Measurements from ENCODE around the gene NDUFB10. TPM values are rescaled to one million over a fixed set of nuclear protein-coding genes. Genes with fewer than 3 reads are reported as not detected.

NDUFB10 gene
- total RNA-seq, 1 donor from 2014 or later = 126 TPM

DNA sequence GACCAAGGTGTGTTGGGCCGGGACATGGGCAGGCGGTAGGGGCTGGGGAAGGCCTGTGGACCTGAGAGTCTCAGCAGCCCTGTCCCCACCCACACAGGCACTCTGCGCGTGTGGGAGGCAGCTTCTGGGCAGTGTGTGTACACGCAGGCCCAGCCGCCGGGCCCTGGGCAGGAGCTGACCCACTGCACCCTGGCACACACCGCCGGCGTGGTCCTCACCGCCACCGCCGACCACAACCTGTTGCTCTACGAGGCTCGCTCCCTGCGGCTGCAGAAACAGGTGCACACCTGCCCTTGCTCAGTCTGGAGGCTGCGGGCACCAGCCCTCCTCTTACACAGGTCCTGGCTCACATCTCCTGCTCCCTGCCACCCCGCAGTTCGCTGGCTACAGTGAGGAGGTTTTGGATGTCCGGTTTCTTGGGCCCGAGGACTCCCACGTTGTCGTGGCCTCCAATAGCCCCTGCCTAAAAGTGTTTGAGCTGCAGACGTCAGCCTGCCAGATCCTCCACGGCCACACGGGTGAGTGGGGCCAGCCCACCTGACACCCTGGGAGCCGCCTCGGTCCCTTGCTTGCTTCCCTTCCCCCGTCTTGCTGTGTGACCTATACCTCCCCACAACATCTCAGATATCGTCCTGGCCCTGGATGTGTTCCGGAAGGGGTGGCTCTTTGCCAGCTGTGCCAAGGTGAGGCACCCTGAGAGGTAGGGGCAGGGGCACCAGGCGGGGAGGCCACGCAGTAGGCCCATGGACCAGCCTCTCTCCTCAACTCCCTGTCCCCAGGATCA, 16.3 kb downstream of the NDUFB10 start:
- no peak for DNase-seq (ENCODE audit: extremely low spot score, unreplicated experiment)
- Mint-ChIP-seq H3K4me3 (ENCODE audit: unreplicated experiment) (no peak overlapping the region), H3K4me1 (ENCODE audit: unreplicated experiment) (peaks cover 22% of the 10 kb centered on the region)

DNA sequence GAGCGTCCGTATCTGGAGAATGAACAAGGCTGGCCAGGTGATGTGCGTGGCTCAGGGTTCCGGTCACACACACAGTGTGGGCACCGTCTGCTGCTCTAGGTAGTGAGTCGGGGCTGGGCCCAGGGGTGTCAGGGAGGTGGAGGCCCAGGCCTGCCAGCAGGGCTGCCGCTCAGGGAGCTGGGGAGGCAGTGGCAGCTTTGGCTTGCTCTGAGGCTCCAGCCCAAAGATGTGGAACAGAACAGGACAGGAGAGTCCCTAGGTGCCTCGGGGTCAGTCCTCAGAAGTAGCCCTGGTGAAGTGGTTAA, 16.8 kb downstream of the NDUFB10 start:
- Mint-ChIP-seq H3K9me3 (ENCODE audit: unreplicated experiment) (no peaks in the 10 kb centered on the region), H3K36me3 (ENCODE audit: unreplicated experiment) (peaks cover 12% of the 10 kb centered on the region), H3K27me3 (ENCODE audit: unreplicated experiment) (peaks cover 9% of the 10 kb centered on the region), H3K4me1 (ENCODE audit: unreplicated experiment) (peaks cover 19% of the 10 kb centered on the region), H3K4me3 (ENCODE audit: unreplicated experiment) (no peak overlapping the region), H3K27ac (ENCODE audit: unreplicated experiment) (no peak overlapping the region)
- TF ChIP-seq, protein P1, sequence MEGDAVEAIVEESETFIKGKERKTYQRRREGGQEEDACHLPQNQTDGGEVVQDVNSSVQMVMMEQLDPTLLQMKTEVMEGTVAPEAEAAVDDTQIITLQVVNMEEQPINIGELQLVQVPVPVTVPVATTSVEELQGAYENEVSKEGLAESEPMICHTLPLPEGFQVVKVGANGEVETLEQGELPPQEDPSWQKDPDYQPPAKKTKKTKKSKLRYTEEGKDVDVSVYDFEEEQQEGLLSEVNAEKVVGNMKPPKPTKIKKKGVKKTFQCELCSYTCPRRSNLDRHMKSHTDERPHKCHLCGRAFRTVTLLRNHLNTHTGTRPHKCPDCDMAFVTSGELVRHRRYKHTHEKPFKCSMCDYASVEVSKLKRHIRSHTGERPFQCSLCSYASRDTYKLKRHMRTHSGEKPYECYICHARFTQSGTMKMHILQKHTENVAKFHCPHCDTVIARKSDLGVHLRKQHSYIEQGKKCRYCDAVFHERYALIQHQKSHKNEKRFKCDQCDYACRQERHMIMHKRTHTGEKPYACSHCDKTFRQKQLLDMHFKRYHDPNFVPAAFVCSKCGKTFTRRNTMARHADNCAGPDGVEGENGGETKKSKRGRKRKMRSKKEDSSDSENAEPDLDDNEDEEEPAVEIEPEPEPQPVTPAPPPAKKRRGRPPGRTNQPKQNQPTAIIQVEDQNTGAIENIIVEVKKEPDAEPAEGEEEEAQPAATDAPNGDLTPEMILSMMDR (IDR thresholded peaks at IDR 0.05) = no peak
- DNase-seq (ENCODE audit: extremely low spot score, unreplicated experiment) = no peak

More for the DNA sequence above, 16.3 kb downstream of the NDUFB10 start:
- peaks cover 12% of the 10 kb centered on the region for H3K36me3 Mint-ChIP-seq (ENCODE audit: unreplicated experiment)
- TF ChIP-seq, protein P1 (IDR thresholded peaks at IDR 0.05) = no peak
- H3K27me3 Mint-ChIP-seq (ENCODE audit: unreplicated experiment) = peaks cover 4% of the 10 kb centered on the region
- no peak overlapping the region for H3K27ac Mint-ChIP-seq (ENCODE audit: unreplicated experiment)
- H3K9me3 Mint-ChIP-seq (ENCODE audit: unreplicated experiment) = no peaks in the 10 kb centered on the region

DNA sequence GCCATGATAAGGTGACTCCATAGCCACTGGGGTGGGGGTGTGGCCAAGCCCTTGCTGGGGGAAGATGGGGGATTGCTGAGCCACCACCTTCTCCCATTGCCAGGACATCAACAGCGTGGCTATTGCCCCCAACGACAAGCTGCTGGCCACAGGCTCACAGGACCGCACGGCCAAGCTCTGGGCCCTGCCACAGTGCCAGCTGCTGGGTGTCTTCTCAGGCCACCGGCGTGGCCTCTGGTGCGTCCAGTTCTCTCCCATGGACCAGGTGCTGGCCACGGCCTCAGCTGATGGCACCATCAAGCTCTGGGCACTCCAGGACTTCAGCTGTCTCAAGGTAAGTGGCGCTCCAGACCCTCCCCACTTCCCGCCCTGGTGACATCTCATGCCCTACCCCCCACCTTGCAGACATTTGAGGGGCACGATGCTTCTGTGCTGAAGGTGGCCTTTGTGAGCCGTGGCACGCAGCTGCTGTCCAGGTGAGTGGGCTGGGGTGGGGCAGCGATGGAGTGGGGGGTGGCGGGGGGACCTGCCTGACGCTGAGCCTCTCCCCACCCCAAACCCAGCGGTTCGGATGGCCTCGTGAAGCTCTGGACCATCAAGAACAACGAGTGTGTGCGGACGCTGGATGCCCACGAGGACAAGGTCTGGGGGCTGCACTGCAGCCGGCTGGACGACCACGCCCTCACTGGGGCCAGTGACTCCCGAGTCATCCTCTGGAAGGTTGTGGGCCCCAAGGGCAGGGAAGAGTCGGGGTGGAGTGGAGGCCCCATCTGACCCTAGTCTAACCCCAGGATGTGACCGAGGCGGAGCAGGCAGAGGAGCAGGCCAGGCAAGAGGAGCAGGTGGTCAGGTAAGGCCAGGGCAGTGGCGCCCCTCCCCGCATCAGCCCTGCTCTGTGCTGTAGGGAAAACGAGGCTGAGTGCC, 17.9 kb downstream of the NDUFB10 start:
- peaks cover 9% of the 10 kb centered on the region for H3K27me3 Mint-ChIP-seq (ENCODE audit: unreplicated experiment)
- H3K9me3 Mint-ChIP-seq (ENCODE audit: unreplicated experiment) = no peaks in the 10 kb centered on the region
- TF ChIP-seq, protein P1 (IDR thresholded peaks at IDR 0.05) = no peak
- peaks cover 9% of the 10 kb centered on the region for H3K36me3 Mint-ChIP-seq (ENCODE audit: unreplicated experiment)
- H3K4me1 Mint-ChIP-seq (ENCODE audit: unreplicated experiment) = peaks cover 10% of the 10 kb centered on the region
- no peak overlapping the region for H3K27ac Mint-ChIP-seq (ENCODE audit: unreplicated experiment)
- no peak overlapping the region for H3K4me3 Mint-ChIP-seq (ENCODE audit: unreplicated experiment)
- no peak for DNase-seq (ENCODE audit: extremely low spot score, unreplicated experiment)

DNA sequence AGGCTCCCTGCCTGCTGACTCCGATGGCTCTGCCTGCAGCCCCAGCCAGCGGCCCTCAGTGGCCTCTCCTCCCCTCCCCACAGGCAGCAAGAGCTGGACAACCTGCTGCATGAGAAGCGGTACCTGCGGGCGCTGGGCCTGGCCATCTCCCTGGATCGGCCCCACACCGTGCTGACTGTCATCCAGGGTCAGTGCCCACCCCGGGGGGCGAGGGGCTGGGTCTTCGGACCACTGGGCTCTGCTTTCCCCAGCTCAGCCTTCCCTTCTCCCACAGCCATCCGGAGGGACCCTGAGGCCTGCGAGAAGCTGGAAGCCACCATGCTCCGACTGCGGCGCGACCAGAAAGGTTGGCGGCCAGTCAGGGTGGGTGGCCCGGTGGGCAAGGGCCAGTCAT, 18.5 kb downstream of the NDUFB10 start:
- Mint-ChIP-seq H3K9me3 (ENCODE audit: unreplicated experiment) (no peaks in the 10 kb centered on the region), H3K36me3 (ENCODE audit: unreplicated experiment) (peaks cover 9% of the 10 kb centered on the region), H3K4me1 (ENCODE audit: unreplicated experiment) (peaks cover 6% of the 10 kb centered on the region), H3K4me3 (ENCODE audit: unreplicated experiment) (no peak overlapping the region), H3K27me3 (ENCODE audit: unreplicated experiment) (peaks cover 9% of the 10 kb centered on the region), H3K27ac (ENCODE audit: unreplicated experiment) (no peak overlapping the region)
- TF ChIP-seq, protein P1 (IDR thresholded peaks at IDR 0.05) = no peak
- no peak for DNase-seq (ENCODE audit: extremely low spot score, unreplicated experiment)
